ENCODE results near the gene MESD. TPM values are rescaled to one million over a fixed set of nuclear protein-coding genes. Genes with fewer than 3 reads are reported as not detected.

The MESD gene
- 26.8 and 32.6 TPM in 2 replicates for total RNA-seq

GRCh38 chr15:80989518-80990478, at the start of gene MESD:
TSS of gene MESD (minus strand) at chr15:80989819. CDS start at chr15:80989791, 28 bp downstream.

GRCh38 chr15:81000624-81001151, 11.1 kb upstream of the MESD start, which contains the start of gene TLNRD1:
TSS of gene TLNRD1 (plus strand) at chr15:81000923. CDS start at chr15:81002272, 1,349 bp downstream.

Small RNA genes lying within 50 kb of the gene (small RNA-seq; reads per million reads assigned to genes)
- not detected for gene MIR4514 (ENCODE audit: low replicate concordance)

Other genes with a start within 250 kb of the MESD start
- 42.1 and 259 TPM in 2 replicates for gene CEMIP, start 210.4 kb downstream of the MESD start, total RNA-seq
- 18.6 and 38.9 TPM in 2 replicates for gene TLNRD1, start 11.1 kb upstream of the MESD start, total RNA-seq
- gene CFAP161, start 144.5 kb upstream of the MESD start, total RNA-seq: 0.72 TPM in 1 of 2 replicates, not detected in the other
- 0.43 TPM in 1 of 2 replicates, not detected in the other for gene IL16, start 207.1 kb upstream of the MESD start, total RNA-seq